ENCODE data around the gene CFAP299.

DNA sequence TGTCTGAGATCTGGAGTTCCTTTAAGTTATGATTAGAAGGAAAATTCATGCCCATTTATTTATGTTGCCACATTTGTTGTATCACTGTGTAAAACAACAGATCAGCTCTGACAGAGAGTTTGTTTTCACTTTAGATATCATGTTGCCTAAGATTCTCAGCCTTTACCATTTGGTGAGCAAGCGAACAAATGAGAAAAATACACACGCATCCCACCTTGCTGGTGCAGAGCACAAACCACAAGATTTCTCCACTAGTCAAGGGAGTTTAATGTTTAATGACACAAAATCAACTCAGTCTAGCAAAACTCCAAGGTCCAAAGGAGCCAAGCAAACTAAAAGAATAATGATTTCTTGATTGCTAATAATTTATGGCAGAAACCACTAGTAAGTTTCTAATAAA lies 41.3 kb upstream of the CFAP299 start:
- TF ChIP-seq, protein P1, sequence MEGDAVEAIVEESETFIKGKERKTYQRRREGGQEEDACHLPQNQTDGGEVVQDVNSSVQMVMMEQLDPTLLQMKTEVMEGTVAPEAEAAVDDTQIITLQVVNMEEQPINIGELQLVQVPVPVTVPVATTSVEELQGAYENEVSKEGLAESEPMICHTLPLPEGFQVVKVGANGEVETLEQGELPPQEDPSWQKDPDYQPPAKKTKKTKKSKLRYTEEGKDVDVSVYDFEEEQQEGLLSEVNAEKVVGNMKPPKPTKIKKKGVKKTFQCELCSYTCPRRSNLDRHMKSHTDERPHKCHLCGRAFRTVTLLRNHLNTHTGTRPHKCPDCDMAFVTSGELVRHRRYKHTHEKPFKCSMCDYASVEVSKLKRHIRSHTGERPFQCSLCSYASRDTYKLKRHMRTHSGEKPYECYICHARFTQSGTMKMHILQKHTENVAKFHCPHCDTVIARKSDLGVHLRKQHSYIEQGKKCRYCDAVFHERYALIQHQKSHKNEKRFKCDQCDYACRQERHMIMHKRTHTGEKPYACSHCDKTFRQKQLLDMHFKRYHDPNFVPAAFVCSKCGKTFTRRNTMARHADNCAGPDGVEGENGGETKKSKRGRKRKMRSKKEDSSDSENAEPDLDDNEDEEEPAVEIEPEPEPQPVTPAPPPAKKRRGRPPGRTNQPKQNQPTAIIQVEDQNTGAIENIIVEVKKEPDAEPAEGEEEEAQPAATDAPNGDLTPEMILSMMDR (IDR thresholded peaks at IDR 0.05) = no peak
- no peak for TF ChIP-seq POLR2A (IDR thresholded peaks at IDR 0.05)
